ENCODE results near the gene DLG2.

DNA sequence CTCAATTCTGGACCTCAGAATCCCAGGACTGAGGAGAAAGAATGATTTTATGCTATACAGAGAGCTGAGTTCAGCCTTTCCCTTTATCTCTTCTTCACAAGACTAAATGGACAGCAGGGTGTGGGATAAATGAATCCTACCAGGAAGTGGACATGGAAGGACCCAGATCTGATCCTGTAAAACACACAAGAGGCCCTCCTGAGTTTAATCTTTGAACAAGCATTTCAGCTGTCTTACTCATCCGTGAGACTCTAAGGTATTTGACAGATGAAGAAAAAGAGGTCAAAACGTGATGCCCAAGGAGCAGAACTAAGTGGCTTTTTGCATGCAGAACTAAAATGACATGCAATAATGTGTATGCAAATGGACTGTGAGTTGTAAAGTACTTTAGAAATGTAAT, 511.3 kb downstream of the DLG2 start:
- TF ChIP-seq, protein P1, sequence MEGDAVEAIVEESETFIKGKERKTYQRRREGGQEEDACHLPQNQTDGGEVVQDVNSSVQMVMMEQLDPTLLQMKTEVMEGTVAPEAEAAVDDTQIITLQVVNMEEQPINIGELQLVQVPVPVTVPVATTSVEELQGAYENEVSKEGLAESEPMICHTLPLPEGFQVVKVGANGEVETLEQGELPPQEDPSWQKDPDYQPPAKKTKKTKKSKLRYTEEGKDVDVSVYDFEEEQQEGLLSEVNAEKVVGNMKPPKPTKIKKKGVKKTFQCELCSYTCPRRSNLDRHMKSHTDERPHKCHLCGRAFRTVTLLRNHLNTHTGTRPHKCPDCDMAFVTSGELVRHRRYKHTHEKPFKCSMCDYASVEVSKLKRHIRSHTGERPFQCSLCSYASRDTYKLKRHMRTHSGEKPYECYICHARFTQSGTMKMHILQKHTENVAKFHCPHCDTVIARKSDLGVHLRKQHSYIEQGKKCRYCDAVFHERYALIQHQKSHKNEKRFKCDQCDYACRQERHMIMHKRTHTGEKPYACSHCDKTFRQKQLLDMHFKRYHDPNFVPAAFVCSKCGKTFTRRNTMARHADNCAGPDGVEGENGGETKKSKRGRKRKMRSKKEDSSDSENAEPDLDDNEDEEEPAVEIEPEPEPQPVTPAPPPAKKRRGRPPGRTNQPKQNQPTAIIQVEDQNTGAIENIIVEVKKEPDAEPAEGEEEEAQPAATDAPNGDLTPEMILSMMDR (IDR thresholded peaks at IDR 0.05; ENCODE audit: low read depth, low read length, missing input control): no peak
- TF ChIP-seq GABPA (IDR thresholded peaks at IDR 0.05 in 1 of 2, conservative IDR thresholded peaks at IDR 0.05 in 1 of 2) (no peak), YY1 (IDR thresholded peaks at IDR 0.05) (no peak), TAF1 (conservative IDR thresholded peaks at IDR 0.05) (no peak), JUND (IDR thresholded peaks at IDR 0.05) (no peak)
